H1 (cell line): ENCODE data around the gene SLC35E4. TPM values are rescaled to one million over a fixed set of nuclear protein-coding genes. Genes with fewer than 3 reads are reported as not detected.

Source experiments
- ASH2L ChIP-seq: fragments of 200-600, 300-600 bp; sonication (generic); IDR thresholded peaks from one replicate; pipeline ENCODE4 v1.7.1; 2017; ENCODE audit warnings: low read length
- BCL11A ChIP-seq, 2 experiments: IDR thresholded peaks; one replicate each; pipeline ENCODE4 v1.6.1; 2011; ENCODE audit warnings: low read depth in 2 of 2, low read length in 2 of 2, mild to moderate bottlenecking in 2 of 2
- CREB1 ChIP-seq: IDR thresholded peaks from 2 replicates; pipeline ENCODE4 v1.6.1; 2012; ENCODE audit warnings: inconsistent platforms
- JUND ChIP-seq: IDR thresholded peaks from 2 replicates; pipeline ENCODE4 v1.6.1; 2011; ENCODE audit warnings: mild to moderate bottlenecking, improper control_type of control experiment, low read length
- KDM4A ChIP-seq: IDR thresholded peaks from one replicate; pipeline ENCODE4 v1.7.1; 2012; ENCODE audit warnings: low read depth, mild to moderate bottlenecking, moderate library complexity, low read length, inconsistent platforms; ENCODE audit not compliant: severe bottlenecking
- MAX ChIP-seq: IDR thresholded peaks from 2 replicates; pipeline ENCODE4 v1.6.1; 2012; ENCODE audit warnings: inconsistent platforms
- NANOG ChIP-seq: IDR thresholded peaks from 2 replicates; pipeline ENCODE4 v1.6.1; 2011; ENCODE audit warnings: low read length, low read depth, mild to moderate bottlenecking, inconsistent platforms; ENCODE audit not compliant: insufficient read depth, poor library complexity, severe bottlenecking
- RBBP5 ChIP-seq: IDR thresholded peaks from 2 replicates; pipeline ENCODE4 v1.7.1; 2012; ENCODE audit warnings: low read depth, mild to moderate bottlenecking, inconsistent platforms, low read length, moderate library complexity, borderline replicate concordance
- RNF2 ChIP-seq: fragments of 200-900, 300-1000 bp; sonication (generic); IDR thresholded peaks from 2 replicates; pipeline ENCODE4 v1.7.1; 2016; ENCODE audit warnings: borderline replicate concordance, low read depth, mild to moderate bottlenecking, antibody characterized with exemption, low read length; ENCODE audit not compliant: poor library complexity, severe bottlenecking; ENCODE audit errors: missing control alignments
- SIRT6 ChIP-seq: IDR thresholded peaks from one replicate; pipeline ENCODE4 v1.7.1; 2012; ENCODE audit warnings: low read length, inconsistent platforms
- SIX5 ChIP-seq: IDR thresholded peaks from 2 replicates; pipeline ENCODE4 v1.6.1; 2011; ENCODE audit warnings: mild to moderate bottlenecking, low read depth, low read length
- SP2 ChIP-seq: IDR thresholded peaks from 2 replicates; pipeline ENCODE4 v1.6.1; 2012; ENCODE audit warnings: mild to moderate bottlenecking, low read length, inconsistent platforms
- SUZ12 ChIP-seq: fragments of 200-600 bp; sonication (generic); IDR thresholded peaks from 2 replicates; pipeline ENCODE4 v1.6.1; 2012; ENCODE audit warnings: mild to moderate bottlenecking, inconsistent platforms, low read length, moderate library complexity, mixed read lengths
- TAF1 ChIP-seq: IDR thresholded peaks from 2 replicates; pipeline ENCODE4 v1.6.1; 2011; ENCODE audit warnings: mild to moderate bottlenecking, low read depth, low read length
- TAF7 ChIP-seq: optimal IDR thresholded peaks from 2 replicates; pipeline ENCODE3; 2011; ENCODE audit warnings: low read depth, mild to moderate bottlenecking, inconsistent platforms, low read length, moderate library complexity, borderline replicate concordance
- polyA plus RNA-seq, 7 experiments: library from polyadenylated mRNA; depleted of rRNA in 3 of 7; stranded (reverse) in 5 of 7; unstranded in 2 of 7; fragments of >200 nt in 5 of 7; fragments of 200-250 nt in 2 of 7; gene quantifications; 1 replicate in 5 of 7; 2 replicates in 1 of 7; 4 replicates in 1 of 7; pipeline versions ENCODE4 v1.2.1 to v1.2.3, GENCODE V29; 2011 to 2013; ENCODE audit warnings: missing spikeins in 2 of 7, mixed read lengths in 2 of 7
- total RNA-seq: library from RNA; stranded (reverse); fragmentation: NEBNext Ultra II Directional; extraction: Animal tissue kit (Norgen Biotek cat#: 25700); gene quantifications from 2 replicates; pipeline ENCODE4 v1.2.1, GENCODE V29; 2021
- TF ChIP-seq, protein P1 (sequence below): IDR thresholded peaks from 2 replicates; pipeline ENCODE4 v1.6.1; 2012; ENCODE audit warnings: low read length, inconsistent platforms
- TF ChIP-seq, protein P2 (sequence below): IDR thresholded peaks from 2 replicates; pipeline ENCODE4 v1.6.1; 2012; ENCODE audit warnings: inconsistent platforms

Gene SLC35E4
- total and polyA plus RNA-seq, 2 of the 8 experiments (the other 6 are each of a cell fraction or from before 2014, with no cell fraction given): 5.1 to 5.6 TPM

DNA sequence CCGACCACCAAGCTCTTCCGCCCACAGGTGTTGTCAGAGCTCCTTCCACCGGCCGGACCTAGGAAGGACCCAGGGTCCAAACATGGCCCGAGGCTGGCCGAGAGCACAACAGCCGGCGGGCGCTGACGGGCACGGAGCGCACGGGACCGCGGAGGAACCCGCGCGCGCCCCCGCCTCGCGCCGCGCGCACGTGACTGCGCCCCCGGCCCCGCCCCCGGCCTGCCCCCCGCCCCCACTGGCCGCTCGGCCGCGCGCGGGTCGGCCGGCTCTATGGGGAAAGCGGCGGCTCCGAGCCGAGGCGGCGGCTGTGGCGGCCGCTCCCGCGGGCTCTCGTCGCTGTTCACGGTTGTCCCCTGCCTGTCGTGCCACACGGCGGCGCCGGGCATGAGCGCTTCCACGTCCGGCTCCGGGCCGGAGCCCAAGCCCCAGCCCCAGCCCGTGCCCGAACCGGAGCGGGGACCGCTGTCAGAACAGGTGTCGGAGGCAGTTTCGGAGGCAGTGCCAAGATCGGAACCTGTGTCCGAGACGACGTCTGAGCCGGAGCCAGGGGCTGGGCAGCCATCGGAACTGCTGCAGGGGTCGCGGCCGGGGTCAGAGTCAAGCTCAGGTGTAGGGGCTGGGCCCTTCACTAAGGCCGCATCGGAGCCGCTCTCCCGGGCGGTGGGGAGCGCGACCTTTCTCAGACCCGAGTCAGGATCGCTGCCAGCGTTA lies 59.2 kb downstream of the SLC35E4 start, which contains the start of gene OSBP2 (continued):
- TF ChIP-seq ASH2L (peak; percentile 87), SP2 (no peak), BCL11A (IDR thresholded peaks at IDR 0.05; ENCODE audit: low read depth in 2 of 2, low read length in 2 of 2) (no peak), SIRT6 (no peak), MAX (no peak; the same call in 1 of the 2 replicates), SIX5 (no peak), NANOG (no peak), TAF1 (peak; percentile 42; the same call in 1 of the 2 replicates), JUND (no peak), SUZ12 (peak; percentile 59; the same call in 1 of the 2 replicates), CREB1 (peak; percentile 15; the same call in 1 of the 2 replicates), RBBP5 (peak; percentile 58; the same call in 1 of the 2 replicates), KDM4A (peak; percentile 91), TAF7 (no peak), RNF2 (no peak)
- TF ChIP-seq, protein P1, sequence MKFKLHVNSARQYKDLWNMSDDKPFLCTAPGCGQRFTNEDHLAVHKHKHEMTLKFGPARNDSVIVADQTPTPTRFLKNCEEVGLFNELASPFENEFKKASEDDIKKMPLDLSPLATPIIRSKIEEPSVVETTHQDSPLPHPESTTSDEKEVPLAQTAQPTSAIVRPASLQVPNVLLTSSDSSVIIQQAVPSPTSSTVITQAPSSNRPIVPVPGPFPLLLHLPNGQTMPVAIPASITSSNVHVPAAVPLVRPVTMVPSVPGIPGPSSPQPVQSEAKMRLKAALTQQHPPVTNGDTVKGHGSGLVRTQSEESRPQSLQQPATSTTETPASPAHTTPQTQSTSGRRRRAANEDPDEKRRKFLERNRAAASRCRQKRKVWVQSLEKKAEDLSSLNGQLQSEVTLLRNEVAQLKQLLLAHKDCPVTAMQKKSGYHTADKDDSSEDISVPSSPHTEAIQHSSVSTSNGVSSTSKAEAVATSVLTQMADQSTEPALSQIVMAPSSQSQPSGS: no peak
- TF ChIP-seq, protein P2, sequence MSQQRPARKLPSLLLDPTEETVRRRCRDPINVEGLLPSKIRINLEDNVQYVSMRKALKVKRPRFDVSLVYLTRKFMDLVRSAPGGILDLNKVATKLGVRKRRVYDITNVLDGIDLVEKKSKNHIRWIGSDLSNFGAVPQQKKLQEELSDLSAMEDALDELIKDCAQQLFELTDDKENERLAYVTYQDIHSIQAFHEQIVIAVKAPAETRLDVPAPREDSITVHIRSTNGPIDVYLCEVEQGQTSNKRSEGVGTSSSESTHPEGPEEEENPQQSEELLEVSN: no peak
